ENCODE data around the gene NDUFB4.

The NDUFB4 gene

GRCh38 chr3:120622457-120622856 lies 26.3 kb downstream of the NDUFB4 start:
- no peak for DNase-seq (ENCODE audit: low read depth)
- no peak overlapping the region for H3K4me3 ChIP-seq (ENCODE audit: control insufficient read depth, low read depth, low read length)
- no peak for TF ChIP-seq CTCF (conservative IDR thresholded peaks at IDR 0.05; ENCODE audit: control insufficient read depth, insufficient read depth, low read depth, low read length)

DNA sequence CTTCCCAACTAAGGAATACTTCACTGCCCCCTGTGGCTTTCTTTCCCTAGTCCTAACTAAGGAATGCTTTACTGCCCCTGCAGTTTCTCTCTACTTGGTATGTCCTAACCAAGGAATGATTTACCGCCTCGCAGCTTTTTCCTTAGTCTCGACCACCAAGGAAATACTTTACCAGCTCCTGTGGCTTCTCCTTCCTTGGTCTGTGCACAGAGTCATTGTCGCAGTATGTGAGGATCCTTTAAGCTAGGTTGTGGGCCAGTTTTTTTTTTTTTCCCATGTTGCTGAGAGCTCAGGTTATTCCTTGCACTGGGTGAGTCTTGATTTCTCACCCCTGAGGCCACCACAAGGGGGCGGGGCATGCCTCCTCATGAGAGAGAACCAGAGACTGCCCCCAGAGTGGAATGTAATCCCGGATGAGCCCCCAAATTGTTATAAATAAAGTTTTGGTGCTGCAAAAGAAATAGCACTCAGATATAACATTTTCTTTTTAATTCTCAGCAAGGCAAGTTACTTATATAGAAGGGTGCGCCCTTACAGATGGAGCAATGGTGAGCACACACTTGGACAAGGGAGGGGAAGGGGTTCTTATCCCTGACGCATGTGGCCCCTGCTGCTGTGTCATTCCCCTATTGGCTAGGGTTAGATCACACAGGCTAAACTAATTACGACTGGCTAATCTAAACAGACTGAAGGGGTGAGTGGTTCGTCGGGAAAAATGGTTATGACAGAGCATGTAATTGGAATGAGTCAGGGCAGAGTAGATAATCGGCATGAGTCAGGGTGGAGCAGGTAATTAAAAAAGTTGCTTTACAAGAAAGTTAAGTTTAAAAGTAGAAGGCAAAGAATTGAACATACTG lies 27.0 kb downstream of the NDUFB4 start:
- DNase-seq (ENCODE audit: low read depth), result peak; percentile 79
- no peak overlapping the region for H3K4me3 ChIP-seq (ENCODE audit: control insufficient read depth, low read depth, low read length)
- TF ChIP-seq CTCF (conservative IDR thresholded peaks at IDR 0.05; ENCODE audit: control insufficient read depth, insufficient read depth, low read depth, low read length), result no peak

DNA sequence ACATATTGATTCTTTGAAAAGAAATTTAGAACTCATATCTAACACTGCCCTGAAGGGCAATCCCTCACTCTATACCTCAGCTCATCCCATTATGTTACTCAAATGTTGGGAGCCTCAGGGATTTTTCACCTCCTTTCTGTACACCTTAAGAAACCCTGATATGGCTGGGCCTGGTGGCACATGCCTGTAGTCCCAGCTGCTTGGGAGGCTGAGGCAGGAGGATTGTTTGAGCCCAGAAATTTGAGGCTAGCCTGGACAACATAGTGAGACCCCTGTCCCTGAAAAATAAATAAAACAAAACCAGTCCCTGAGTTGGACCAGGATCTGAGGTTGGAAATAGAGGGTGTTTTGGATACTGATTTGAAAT lies 27.6 kb downstream of the NDUFB4 start:
- H3K4me3 ChIP-seq (ENCODE audit: control insufficient read depth, low read depth, low read length), result no peak overlapping the region
- TF ChIP-seq CTCF (conservative IDR thresholded peaks at IDR 0.05; ENCODE audit: control insufficient read depth, insufficient read depth, low read depth, low read length), result no peak
- no peak for DNase-seq (ENCODE audit: low read depth)

GRCh38 chr3:120625159-120625586 lies 29.0 kb downstream of the NDUFB4 start:
- H3K4me3 ChIP-seq (ENCODE audit: control insufficient read depth, low read depth, low read length), result no peak overlapping the region
- TF ChIP-seq CTCF (conservative IDR thresholded peaks at IDR 0.05; ENCODE audit: control insufficient read depth, insufficient read depth, low read depth, low read length), result no peak
- no peak for DNase-seq (ENCODE audit: low read depth)

DNA sequence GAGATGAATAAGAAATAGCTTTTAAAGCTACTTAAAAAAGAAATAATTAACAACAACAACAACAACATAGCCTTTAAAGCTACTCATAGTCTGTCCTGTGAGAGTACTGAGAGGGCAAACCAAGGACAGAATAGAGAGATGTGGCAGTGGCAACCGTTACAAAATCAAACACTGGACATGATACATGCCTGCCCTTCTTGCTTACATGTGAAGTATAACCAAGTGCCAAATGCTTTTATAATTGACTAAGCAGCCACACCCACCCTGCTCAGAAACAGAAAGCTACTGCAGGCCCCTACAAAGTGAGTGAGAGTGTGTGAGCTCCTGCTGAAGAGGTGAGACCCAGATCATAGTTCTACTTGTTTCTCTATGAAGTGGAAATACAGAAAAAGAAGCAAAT lies 38.4 kb downstream of the NDUFB4 start:
- no peak overlapping the region for H3K4me3 ChIP-seq (ENCODE audit: control insufficient read depth, low read depth, low read length)
- no peak for DNase-seq (ENCODE audit: low read depth)
- TF ChIP-seq CTCF (conservative IDR thresholded peaks at IDR 0.05; ENCODE audit: control insufficient read depth, insufficient read depth, low read depth, low read length), result no peak

- TF ChIP-seq CTCF (conservative IDR thresholded peaks at IDR 0.05; ENCODE audit: control insufficient read depth, insufficient read depth, low read depth, low read length), result no peak
- DNase-seq (ENCODE audit: low read depth), result no peak
- no peak overlapping the region for H3K4me3 ChIP-seq (ENCODE audit: control insufficient read depth, low read depth, low read length)
Observed at GRCh38 chr3:120636795-120637401, 40.8 kb downstream of the NDUFB4 start.
